Measurements from ENCODE around the gene POM121L2. TPM values are rescaled to one million over a fixed set of nuclear protein-coding genes. Genes with fewer than 3 reads are reported as not detected.

POM121L2 gene
- total and polyA plus RNA-seq, 9 of the 15 experiments (the other 6 are each of a cell fraction or from before 2014, with no cell fraction given) = 0.23 to 0.45 TPM; not detected in 7

- TF ChIP-seq E2F1 (CRISPR knock-in tag; IDR thresholded peaks at IDR 0.05) (no peak), UBTF (IDR thresholded peaks at IDR 0.05; ENCODE audit: borderline replicate concordance in 1 of 2, low read depth in 2 of 2, low read length in 2 of 2) (no peak), ZNF143 (CRISPR knock-in tag; IDR thresholded peaks at IDR 0.05) (no peak), U2AF1 (optimal IDR thresholded peaks at IDR 0.05; ENCODE audit: low read depth, low read length) (no peak), PHB2 (IDR thresholded peaks at IDR 0.05; ENCODE audit: low read depth) (no peak), SMARCE1 (IDR thresholded peaks at IDR 0.05) (no peak), ZC3H4 (CRISPR knock-in tag; IDR thresholded peaks at IDR 0.05; ENCODE audit: borderline replicate concordance) (no peak), ZC3H11A (IDR thresholded peaks at IDR 0.05; ENCODE audit: low read depth, low read length) (no peak), MITF (IDR thresholded peaks at IDR 0.05) (no peak), HMGXB4 (CRISPR knock-in tag; IDR thresholded peaks at IDR 0.05) (no peak)
These were observed 24.3 kb downstream of the POM121L2 start (continued) for GRCh38 chr6:27287751-27288135.
